Activated CD8-positive, alpha-beta T cell treated with anti-CD3 and anti-CD28 coated beads for 36 hours (primary cell): ENCODE data around the gene USP35. TPM values are rescaled to one million over a fixed set of nuclear protein-coding genes. Genes with fewer than 3 reads are reported as not detected.

Experiments used
- ATAC-seq: fragments of 200-7000 bp; cut with Tn5 transposase; one replicate; pipeline ENCODE4 v1.10.0; 2021; ENCODE audit warnings: mild to moderate bottlenecking, moderate library complexity
- CTCF ChIA-PET: fragments of 350-600 bp; sonication (Branson Sonifier 250); formaldehyde crosslinking; loops from one replicate; lab custom pipeline; 2021; ENCODE audit warnings: antibody characterized with exemption; lab: Charles Lee
- POLR2A ChIA-PET: fragments of 350-600 bp; sonication (Branson Sonifier 250); formaldehyde crosslinking; loops from one replicate; lab custom pipeline; 2021; ENCODE audit warnings: antibody characterized with exemption; lab: Charles Lee
- DNase-seq: peaks from one replicate; pipeline ENCODE4 v3.0.0-alpha.2; 2020
- H3K27ac Mint-ChIP-seq: one replicate; pipeline ENCODE4 v1.8.0; 2021; ENCODE audit warnings: mild to moderate bottlenecking, mixed read lengths
- H3K27me3 Mint-ChIP-seq: one replicate; pipeline ENCODE4 v1.8.0; 2021; ENCODE audit warnings: mixed read lengths
- H3K36me3 Mint-ChIP-seq: one replicate; pipeline ENCODE4 v1.8.0; 2021; ENCODE audit warnings: low read depth, mixed read lengths
- H3K4me1 Mint-ChIP-seq: one replicate; pipeline ENCODE4 v1.8.0; 2021; ENCODE audit warnings: low read depth, mixed read lengths
- H3K4me3 Mint-ChIP-seq: one replicate; pipeline ENCODE4 v1.8.0; 2021; ENCODE audit warnings: mild to moderate bottlenecking, moderate library complexity, mixed read lengths
- H3K9me3 Mint-ChIP-seq: one replicate; pipeline ENCODE4 v1.8.0; 2021; ENCODE audit warnings: mixed read lengths
- intact Hi-C: fragments of 100-400 bp; cut with micrococcal nuclease; formaldehyde crosslinking; loops from one replicate; pipeline ENCODE4 v1.10.0; 2022
- total RNA-seq, 2 experiments: library from RNA; stranded (reverse); gene quantifications; one replicate each; pipeline ENCODE4 v1.2.3, GENCODE V29; 2021
- TF ChIP-seq, protein P1 (sequence below): fragments of 200-600 bp; IDR thresholded peaks from one replicate; pipeline ENCODE4 v1.8.0; 2022; ENCODE audit warnings: antibody characterized with exemption, mild to moderate bottlenecking

USP35 gene
- total RNA-seq, 2 experiments from 2014 or later = 6.8 to 7.7 TPM

DNA sequence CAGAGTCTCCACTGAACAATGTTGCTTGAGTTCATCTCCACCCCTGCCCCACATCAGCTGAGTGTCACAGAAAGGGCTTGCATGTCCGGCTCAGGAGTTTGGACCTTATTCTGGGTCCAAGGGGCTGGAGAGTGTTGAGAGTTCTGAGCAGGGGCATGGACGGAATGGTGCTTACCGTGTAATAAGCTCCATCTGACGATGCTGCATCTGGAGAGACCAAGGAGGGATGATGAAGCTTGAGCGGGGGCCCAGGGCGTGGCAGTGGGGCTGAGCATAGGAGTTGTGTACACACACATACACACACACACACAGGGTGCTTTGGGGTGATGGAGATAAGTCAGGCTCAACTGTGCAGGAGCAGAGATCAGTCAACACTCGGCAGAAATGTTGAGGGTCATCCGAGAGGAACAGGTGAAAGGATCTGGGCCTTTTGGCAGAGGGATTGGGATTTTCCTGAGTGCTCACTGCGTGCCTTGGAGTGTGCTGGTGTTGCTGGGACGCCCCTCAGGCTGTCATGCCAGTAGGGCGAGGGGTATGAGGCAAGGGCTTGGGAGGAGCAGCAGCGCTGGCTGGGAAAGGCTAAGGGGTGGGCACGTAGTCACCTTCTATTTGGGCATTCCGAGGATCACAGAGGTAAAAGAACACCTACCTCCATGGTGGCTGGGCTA, 2.3 kb downstream of the USP35 start:
- no peak overlapping the region for H3K4me3 Mint-ChIP-seq
- intact Hi-C loops = no loop called here
- peaks cover 51% of the 10 kb centered on the region for H3K4me1 Mint-ChIP-seq
- TF ChIP-seq, protein P1, sequence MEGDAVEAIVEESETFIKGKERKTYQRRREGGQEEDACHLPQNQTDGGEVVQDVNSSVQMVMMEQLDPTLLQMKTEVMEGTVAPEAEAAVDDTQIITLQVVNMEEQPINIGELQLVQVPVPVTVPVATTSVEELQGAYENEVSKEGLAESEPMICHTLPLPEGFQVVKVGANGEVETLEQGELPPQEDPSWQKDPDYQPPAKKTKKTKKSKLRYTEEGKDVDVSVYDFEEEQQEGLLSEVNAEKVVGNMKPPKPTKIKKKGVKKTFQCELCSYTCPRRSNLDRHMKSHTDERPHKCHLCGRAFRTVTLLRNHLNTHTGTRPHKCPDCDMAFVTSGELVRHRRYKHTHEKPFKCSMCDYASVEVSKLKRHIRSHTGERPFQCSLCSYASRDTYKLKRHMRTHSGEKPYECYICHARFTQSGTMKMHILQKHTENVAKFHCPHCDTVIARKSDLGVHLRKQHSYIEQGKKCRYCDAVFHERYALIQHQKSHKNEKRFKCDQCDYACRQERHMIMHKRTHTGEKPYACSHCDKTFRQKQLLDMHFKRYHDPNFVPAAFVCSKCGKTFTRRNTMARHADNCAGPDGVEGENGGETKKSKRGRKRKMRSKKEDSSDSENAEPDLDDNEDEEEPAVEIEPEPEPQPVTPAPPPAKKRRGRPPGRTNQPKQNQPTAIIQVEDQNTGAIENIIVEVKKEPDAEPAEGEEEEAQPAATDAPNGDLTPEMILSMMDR = no peak
- ATAC-seq = no peak
- CTCF ChIA-PET = interaction anchor here (1.3 kb wide), 1 partner anchor 145 kb away, joined by 4 read pairs; no protein-coding TSS in a partner anchor
- POLR2A ChIA-PET = interaction anchor here (0.8 to 4.1 kb wide), 2 partner anchors 11 to 52 kb away, joined by 4 to 34 read pairs; partner anchors contain the start of gene ALG8
- H3K27me3 Mint-ChIP-seq = no peaks in the 10 kb centered on the region
- no peak for DNase-seq
- H3K9me3 Mint-ChIP-seq = no peaks in the 10 kb centered on the region
- H3K36me3 Mint-ChIP-seq = peaks cover 7% of the 10 kb centered on the region
- H3K27ac Mint-ChIP-seq = no peak overlapping the region

DNA sequence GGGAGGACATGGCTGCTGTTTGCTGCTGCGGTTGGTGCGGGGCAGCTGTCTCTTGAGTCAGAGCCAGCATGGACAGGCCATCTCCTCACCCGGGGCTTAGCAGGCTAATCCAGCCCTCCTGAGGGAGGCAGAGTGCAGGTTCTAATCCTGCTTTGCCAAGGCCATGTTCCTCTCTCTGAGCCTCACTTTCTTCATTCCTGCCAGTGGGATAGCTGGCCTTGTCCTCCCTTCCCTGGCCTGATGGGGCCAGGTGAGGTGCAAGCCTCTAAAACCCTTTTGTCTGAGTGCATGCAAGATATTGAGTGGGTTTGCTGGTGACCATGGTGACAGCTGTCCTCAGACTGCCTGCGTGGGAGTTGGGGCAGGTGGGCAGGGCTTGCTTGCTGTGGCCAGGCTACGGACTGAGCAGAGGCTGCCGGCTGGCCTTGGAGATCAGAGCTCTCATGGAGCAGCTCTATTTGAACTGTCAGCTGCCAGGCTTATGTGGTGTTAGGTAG, 3.6 kb downstream of the USP35 start:
- H3K4me1 Mint-ChIP-seq = peaks cover 39% of the 10 kb centered on the region
- ATAC-seq (no peak), DNase-seq (peak; percentile 20)
- ChIA-PET CTCF (no interaction called here), POLR2A (interaction anchor here (0.9 kb wide), 1 partner anchor 11 kb away, joined by 3 read pairs; no protein-coding TSS in a partner anchor)
- no peaks in the 10 kb centered on the region for H3K27me3 Mint-ChIP-seq
- no peak overlapping the region for H3K27ac Mint-ChIP-seq
- intact Hi-C loops = no loop called here
- no peaks in the 10 kb centered on the region for H3K9me3 Mint-ChIP-seq
- peaks cover 1% of the 10 kb centered on the region for H3K36me3 Mint-ChIP-seq
- TF ChIP-seq, protein P1 = no peak
- no peak overlapping the region for H3K4me3 Mint-ChIP-seq

DNA sequence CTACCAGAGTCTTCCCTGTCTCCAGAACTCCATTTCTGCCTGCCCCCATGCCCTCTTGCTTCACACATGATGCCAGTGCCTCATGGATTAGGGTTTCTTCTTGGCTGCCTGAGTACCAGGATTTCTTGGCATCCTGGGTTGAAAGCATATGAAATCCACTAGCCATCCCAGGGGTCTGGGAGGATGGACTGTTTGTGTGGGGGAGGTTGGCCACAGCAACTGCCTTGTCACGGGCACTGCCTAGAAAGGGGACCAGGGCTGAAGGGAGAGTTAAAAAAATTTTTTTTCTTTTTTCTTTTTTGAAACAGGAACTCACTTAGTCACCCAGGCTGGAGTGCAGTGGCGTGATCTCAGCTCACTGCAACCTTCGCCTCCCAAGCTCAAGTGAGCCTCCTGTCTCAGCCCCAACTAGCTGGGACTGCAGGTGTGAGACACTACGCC, 4.2 kb downstream of the USP35 start:
- ATAC-seq (no peak), DNase-seq (peak; percentile 56)
- TF ChIP-seq, protein P1 = no peak
- intact Hi-C loops = no loop called here
- Mint-ChIP-seq H3K9me3 (no peaks in the 10 kb centered on the region), H3K36me3 (peaks cover 1% of the 10 kb centered on the region), H3K4me3 (no peak overlapping the region), H3K27ac (peak overlapping the region; percentile 84), H3K27me3 (no peaks in the 10 kb centered on the region), H3K4me1 (peaks cover 35% of the 10 kb centered on the region)
- POLR2A ChIA-PET = interaction anchor here (0.9 kb wide), 1 partner anchor 10 kb away, joined by 3 read pairs; no protein-coding TSS in a partner anchor
- CTCF ChIA-PET = interaction anchor here (1.7 kb wide), 1 partner anchor 10 kb away, joined by 6 read pairs; no protein-coding TSS in a partner anchor

DNA sequence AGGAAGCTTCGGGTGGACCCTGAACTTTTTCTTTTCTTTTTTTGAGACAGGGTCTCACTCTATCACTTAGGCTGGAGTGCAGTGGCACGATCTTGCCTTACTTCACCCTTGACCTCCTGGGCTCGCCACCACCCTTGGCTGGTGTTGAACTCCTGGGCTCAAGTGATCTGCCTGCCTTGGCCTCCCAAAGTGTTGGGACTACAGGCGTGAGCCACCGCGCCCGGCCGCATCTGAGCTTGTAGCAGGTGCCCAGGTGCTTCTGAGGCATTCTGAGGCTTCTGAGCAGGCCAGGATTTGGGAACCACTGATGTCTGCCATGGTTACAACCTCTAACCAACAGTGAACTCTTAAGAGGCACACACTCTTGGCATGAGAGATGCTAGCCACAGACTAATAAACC, 5.1 kb downstream of the USP35 start:
- peaks cover 35% of the 10 kb centered on the region for H3K4me1 Mint-ChIP-seq
- no peaks in the 10 kb centered on the region for H3K9me3 Mint-ChIP-seq
- no peak overlapping the region for H3K27ac Mint-ChIP-seq
- intact Hi-C loops = no loop called here
- ChIA-PET CTCF (interaction anchor here (1.7 kb wide), 1 partner anchor 9 kb away, joined by 6 read pairs; no protein-coding TSS in a partner anchor), POLR2A (no interaction called here)
- TF ChIP-seq, protein P1 = no peak
- ATAC-seq = no peak
- H3K4me3 Mint-ChIP-seq = no peak overlapping the region
- H3K36me3 Mint-ChIP-seq = peaks cover 1% of the 10 kb centered on the region
- no peaks in the 10 kb centered on the region for H3K27me3 Mint-ChIP-seq
- DNase-seq = no peak

DNA sequence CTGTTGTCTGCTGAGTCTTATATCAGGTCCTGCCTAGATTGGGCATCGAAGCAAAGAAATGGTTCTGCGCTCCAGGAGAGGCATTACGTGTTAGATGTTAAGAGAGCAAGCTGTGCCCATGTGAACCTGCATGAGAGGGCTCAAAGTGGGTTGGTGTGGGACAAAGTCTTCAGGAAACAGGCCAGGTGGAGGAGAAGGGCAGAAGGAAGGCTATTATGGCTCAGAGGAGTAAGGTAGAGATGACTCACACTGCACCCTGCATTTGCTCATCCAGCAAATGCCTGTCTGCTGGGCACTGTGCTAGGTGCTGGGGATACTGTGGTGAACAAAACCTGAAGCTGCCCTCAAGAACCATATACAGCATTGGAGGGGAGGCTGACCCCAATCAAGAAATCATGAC, 5.8 kb downstream of the USP35 start:
- peaks cover 1% of the 10 kb centered on the region for H3K36me3 Mint-ChIP-seq
- peaks cover 35% of the 10 kb centered on the region for H3K4me1 Mint-ChIP-seq
- no peak for DNase-seq
- ATAC-seq = no peak
- no peaks in the 10 kb centered on the region for H3K27me3 Mint-ChIP-seq
- CTCF ChIA-PET = interaction anchor here (1.7 kb wide), 1 partner anchor 8 kb away, joined by 6 read pairs; no protein-coding TSS in a partner anchor
- no peaks in the 10 kb centered on the region for H3K9me3 Mint-ChIP-seq
- no peak overlapping the region for H3K27ac Mint-ChIP-seq
- H3K4me3 Mint-ChIP-seq = no peak overlapping the region
- intact Hi-C loops = no loop called here
- TF ChIP-seq, protein P1 = no peak
- POLR2A ChIA-PET = interaction anchor here (1.1 kb wide), 1 partner anchor 8 kb away, joined by 3 read pairs; no protein-coding TSS in a partner anchor
